ENCODE data around the gene TEX2. TPM values are rescaled to one million over a fixed set of nuclear protein-coding genes. Genes with fewer than 3 reads are reported as not detected.
A peak's percentile ranks its signal among the peaks of the same experiment; 100 is the strongest.

TEX2 gene
- total RNA-seq, 3 donors from 2014 or later, result 27.5 to 38.5 (median 30.2) TPM

DNA sequence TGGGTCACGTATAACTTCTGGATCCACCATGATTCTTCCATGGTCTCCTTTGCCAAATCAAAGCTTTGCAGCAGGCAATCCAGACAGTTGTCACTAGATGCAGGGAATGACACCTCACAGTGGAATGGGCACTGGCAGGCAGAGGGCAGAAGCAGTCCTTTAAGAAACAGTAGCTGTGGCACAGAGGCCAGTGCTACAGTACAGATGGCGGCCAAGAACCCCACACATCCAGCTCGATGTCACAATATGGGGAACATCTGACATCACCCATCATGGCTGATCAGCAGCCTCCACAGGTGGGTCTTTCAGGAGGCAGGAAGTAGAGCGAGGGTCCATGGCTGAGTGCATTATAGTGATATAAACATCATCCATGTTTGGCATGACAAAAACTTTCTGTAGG lies 114.4 kb downstream of the TEX2 start:
- no peak for DNase-seq
- H3K4me1 ChIP-seq (ENCODE audit: low read depth), result no peaks in the 10 kb centered on the region

DNA sequence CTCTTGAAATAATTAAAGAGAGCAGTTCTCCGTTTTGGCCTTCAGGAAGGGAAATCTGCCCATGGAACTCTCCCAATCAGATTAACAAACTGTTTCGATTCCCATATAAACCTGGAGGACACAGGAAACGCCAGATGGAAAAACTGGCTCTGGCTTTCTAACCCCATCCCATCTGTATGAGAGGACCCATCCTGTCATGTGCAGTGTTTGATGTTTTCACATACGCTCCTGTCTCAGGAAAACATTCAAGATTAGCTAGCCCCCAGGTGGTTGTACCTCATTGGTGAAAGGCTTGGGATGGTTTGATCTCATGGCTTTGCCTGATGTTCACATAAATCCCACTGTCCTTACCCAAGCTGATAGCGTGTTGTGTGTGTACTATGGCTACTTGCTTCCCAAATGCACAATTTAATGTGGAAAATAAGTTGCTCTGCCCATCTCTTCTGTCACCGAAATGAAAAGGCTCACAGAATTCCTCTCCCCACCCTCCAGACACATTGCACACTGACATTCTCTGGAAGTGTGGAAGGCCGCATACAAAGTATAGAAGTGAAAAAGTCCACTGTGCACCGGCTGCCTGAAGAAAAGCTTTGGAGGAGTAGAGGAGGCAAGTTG lies 114.9 kb downstream of the TEX2 start:
- no peak for ATAC-seq
- intact Hi-C loops (cut with DNase I, micrococcal nuclease), result loop anchor here in 1 of 2 donors (5.0 kb wide), 1 partner anchor 114 kb away; the partner anchor contains the start of gene TEX2
- Histone ChIP-seq H3K36me3 (ENCODE audit: low read depth) (no peaks in the 10 kb centered on the region), H3K9me3 (no peaks in the 10 kb centered on the region), H3K4me3 (no peak overlapping the region), H3K4me1 (ENCODE audit: low read depth) (no peaks in the 10 kb centered on the region)
- DNase-seq, result no peak
- TF ChIP-seq, protein P1, sequence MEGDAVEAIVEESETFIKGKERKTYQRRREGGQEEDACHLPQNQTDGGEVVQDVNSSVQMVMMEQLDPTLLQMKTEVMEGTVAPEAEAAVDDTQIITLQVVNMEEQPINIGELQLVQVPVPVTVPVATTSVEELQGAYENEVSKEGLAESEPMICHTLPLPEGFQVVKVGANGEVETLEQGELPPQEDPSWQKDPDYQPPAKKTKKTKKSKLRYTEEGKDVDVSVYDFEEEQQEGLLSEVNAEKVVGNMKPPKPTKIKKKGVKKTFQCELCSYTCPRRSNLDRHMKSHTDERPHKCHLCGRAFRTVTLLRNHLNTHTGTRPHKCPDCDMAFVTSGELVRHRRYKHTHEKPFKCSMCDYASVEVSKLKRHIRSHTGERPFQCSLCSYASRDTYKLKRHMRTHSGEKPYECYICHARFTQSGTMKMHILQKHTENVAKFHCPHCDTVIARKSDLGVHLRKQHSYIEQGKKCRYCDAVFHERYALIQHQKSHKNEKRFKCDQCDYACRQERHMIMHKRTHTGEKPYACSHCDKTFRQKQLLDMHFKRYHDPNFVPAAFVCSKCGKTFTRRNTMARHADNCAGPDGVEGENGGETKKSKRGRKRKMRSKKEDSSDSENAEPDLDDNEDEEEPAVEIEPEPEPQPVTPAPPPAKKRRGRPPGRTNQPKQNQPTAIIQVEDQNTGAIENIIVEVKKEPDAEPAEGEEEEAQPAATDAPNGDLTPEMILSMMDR (IDR thresholded peaks at IDR 0.05), result no peak

More for the DNA sequence above, 114.4 kb downstream of the TEX2 start:
- Histone ChIP-seq H3K36me3 (ENCODE audit: low read depth) (no peaks in the 10 kb centered on the region), H3K4me3 (no peak overlapping the region), H3K9me3 (no peaks in the 10 kb centered on the region)
- TF ChIP-seq, protein P1 (IDR thresholded peaks at IDR 0.05), result no peak
- intact Hi-C loops (cut with DNase I, micrococcal nuclease), result loop anchor here in 1 of 2 donors (5.0 kb wide), 1 partner anchor 114 kb away; the partner anchor contains the start of gene TEX2
- ATAC-seq, result no peak

DNA sequence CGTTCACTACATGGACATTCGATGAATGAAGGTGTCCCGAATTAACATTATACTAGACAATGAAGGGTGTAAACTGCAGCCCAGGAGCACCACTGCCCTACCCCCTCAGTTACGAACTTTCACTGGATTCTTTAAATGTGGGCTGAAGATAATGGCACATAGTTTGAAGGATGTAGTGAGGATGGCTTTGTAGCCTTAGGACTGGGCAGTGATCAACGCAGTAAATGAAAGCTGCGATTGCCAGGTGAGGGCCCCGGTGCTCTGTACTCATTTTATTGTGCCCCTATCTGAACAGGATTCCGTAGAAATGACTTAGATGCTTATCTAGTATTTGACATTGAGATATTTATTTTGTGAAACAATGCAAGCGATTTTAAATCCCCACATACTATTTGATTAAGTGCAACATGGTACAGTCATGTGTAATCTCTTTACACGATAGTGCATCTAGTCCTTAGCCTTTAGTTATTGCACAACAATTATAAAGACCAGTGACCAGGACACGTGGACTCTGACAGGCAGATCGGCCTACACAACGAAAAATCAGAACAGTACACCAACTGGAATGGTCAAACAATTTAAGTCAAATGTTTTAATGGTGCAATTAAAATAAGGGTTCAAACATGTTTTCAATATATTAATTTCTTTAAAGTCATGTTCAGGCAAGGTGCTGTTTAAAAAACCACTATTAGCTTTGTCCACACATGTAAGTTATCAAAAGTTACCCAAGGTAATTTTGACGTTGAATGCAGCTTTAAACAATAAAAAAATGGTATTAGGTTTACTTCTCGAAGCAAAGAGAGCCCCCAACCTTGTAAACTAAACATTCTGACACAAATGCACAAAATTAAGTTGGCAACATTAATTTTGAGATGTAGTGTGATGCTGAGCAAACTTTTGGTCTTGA lies 115.7 kb downstream of the TEX2 start:
- Histone ChIP-seq H3K9me3 (no peaks in the 10 kb centered on the region), H3K4me1 (ENCODE audit: low read depth) (no peaks in the 10 kb centered on the region), H3K4me3 (no peak overlapping the region), H3K36me3 (ENCODE audit: low read depth) (no peaks in the 10 kb centered on the region)
- intact Hi-C loops (cut with DNase I, micrococcal nuclease), result loop anchor here in 1 of 2 donors (5.0 kb wide), 1 partner anchor 115 kb away; the partner anchor contains the start of gene TEX2
- TF ChIP-seq, protein P1 (IDR thresholded peaks at IDR 0.05), result no peak
- ATAC-seq (no peak), DNase-seq (no peak)

DNA sequence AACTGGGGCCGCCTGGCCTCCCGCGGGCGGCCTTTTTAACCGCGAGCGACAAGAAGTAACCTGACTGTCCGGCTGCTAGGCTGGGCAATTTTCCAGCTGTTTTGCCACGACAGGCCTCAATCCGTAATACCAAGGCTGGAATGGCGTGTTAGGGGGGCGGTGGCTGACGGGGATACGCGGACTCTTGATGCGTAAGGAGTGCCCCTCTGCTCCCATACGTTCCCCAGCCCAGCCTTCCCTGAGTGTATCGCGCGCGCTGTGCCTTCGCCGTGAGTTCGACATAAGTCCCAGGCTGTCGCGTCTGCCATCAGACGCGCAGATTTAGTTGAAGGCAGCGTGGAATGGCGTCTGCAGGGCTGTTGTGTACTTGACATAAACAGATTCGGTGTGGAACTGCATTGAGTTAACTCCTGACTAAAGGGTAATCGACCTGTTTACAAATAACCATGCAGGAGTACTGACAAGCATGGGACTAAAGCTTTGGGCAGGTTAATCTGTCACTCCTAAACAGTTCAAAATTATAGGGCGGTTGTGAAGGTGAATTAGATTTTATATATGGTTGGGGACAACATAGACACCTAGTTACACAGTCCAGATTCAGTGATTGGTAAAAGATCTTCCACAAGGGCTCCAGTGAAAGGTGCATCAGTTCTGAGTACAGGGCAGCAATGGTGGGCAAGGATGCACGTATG lies 116.5 kb downstream of the TEX2 start:
- Histone ChIP-seq H3K36me3 (ENCODE audit: low read depth) (no peaks in the 10 kb centered on the region), H3K9me3 (no peaks in the 10 kb centered on the region), H3K4me1 (ENCODE audit: low read depth) (no peaks in the 10 kb centered on the region), H3K4me3 (peak overlapping the region; percentile 68)
- peak; percentile 42 for ATAC-seq
- TF ChIP-seq, protein P1 (IDR thresholded peaks at IDR 0.05), result no peak
- peak; percentile 67 to 76 (median 72) for DNase-seq
- intact Hi-C loops (cut with DNase I, micrococcal nuclease), result loop anchor here in 1 of 2 donors (5.0 kb wide), 1 partner anchor 116 kb away; the partner anchor contains the start of gene TEX2

DNA sequence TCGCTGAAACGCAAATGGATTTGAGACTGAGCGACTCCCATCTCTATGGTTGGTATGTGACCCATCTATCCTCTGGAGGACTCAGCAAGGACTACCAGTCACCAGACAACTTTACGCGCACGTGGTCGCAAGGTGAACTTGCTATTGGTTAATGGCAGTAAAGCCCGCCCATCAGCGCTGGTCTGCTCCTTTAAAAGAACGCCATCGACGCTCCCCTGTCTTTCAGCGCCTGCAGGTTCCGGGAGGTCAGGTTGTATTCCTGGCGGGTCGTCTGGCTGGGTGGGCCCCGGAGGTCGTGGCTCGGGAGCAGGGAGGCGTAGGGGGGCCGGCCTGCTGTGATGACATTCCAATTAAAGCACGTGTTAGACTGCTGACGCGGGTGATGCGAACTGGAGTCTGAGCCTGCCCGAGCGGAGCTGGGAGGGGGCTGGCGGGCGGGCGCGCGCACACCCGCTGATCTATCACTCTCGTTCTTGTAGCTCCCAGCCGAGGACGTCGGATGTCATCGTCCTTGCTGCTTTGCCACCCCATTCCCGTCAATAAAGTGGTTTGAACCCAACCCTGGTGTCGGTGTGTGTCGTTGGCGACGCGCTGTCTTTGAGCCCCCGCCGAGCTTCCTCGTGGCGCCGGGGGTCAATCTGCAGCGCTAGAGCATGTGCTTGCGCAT lies 117.2 kb downstream of the TEX2 start:
- Histone ChIP-seq H3K4me3 (peak overlapping the region; percentile 68), H3K4me1 (ENCODE audit: low read depth) (no peaks in the 10 kb centered on the region), H3K36me3 (ENCODE audit: low read depth) (no peaks in the 10 kb centered on the region), H3K9me3 (no peaks in the 10 kb centered on the region)
- DNase-seq (peak; percentile 93 to 97 (median 97)), ATAC-seq (peak; percentile 96)
- intact Hi-C loops (cut with DNase I, micrococcal nuclease), result loop anchor here in 1 of 2 donors (5.0 kb wide), 1 partner anchor 116 kb away; the partner anchor contains the start of gene TEX2
- TF ChIP-seq, protein P1 (IDR thresholded peaks at IDR 0.05), result no peak
